ENCODE results near the gene STAP2. TPM values are rescaled to one million over a fixed set of nuclear protein-coding genes. Genes with fewer than 3 reads are reported as not detected.

The STAP2 gene, protein sequence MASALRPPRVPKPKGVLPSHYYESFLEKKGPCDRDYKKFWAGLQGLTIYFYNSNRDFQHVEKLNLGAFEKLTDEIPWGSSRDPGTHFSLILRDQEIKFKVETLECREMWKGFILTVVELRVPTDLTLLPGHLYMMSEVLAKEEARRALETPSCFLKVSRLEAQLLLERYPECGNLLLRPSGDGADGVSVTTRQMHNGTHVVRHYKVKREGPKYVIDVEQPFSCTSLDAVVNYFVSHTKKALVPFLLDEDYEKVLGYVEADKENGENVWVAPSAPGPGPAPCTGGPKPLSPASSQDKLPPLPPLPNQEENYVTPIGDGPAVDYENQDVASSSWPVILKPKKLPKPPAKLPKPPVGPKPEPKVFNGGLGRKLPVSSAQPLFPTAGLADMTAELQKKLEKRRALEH
- total RNA-seq (2022) (14.8 and 20.3 TPM in 2 replicates), Bru-seq, nascent RNA (percentile 31 among the genes with signal in this experiment), BruChase-seq, experiment 1, labeled RNA remaining after a 6-hour chase (percentile 42 among the genes with signal in this experiment), BruChase-seq, experiment 2, labeled RNA remaining after a 2-hour chase (percentile 33 among the genes with signal in this experiment)
- long read RNA-seq, transcript STAP2-206 (13 exons, 1,508 nt) = minor isoform, 6 of 34 reads
- long read RNA-seq, transcript STAP2-201 (13 exons, 1,426 nt) = major isoform, 19 of 34 reads
- long read RNA-seq, partial matches to known transcripts = 1 of 34 reads
- long read RNA-seq, other reads (novel, unspliced or antisense) = 8 of 34 reads

DNA sequence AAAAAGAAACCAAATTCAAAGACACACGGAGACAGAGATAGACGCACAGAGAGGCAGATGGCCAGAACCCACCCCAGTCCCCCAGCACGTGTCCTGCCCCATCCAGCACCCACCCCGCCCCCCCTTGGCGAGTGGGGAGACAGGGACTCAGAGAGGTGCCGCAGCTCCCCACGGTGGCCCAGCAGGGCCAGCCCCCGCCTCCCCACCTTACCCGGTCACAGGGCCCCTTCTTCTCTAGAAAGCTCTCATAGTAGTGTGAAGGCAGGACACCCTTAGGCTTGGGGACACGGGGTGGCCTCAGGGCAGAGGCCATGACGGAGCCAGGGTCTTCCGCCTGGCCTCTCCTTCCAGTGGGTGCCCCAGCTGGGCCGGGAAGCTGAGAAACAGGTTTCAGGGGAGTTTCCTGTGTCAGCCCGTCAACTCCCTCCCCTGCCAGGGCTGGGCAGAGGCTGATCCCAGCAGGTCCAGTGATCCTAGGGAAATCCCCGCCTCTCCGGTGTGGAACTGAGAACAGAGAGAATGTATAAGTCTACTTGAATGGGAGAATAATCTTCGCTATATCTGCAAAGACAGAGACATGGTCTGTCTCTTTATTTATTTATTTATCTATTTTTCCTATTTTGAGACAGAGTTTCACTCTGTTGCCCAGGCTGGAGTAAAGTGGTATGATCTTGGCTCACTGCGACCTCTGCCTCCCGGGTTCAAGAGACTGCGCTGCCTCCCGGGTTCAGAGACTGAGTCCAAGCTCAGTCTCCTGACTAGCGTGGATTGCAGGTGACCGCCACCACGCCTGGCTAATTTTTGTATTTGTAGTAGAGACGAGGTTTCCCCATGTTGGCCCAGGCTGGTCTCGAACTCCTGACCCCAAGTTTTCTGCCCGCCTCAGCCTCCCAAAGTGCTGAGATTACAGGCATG, at the start of gene STAP2:
Gene STAP2 (minus strand): TSS at position 387 of the 915 bp plus-strand sequence. CDS start 74 bp downstream, at position 313.
- intact Hi-C loops (cut with micrococcal nuclease) = no loop called here
- peak; percentile 52 for DNase-seq (ENCODE audit: unreplicated experiment)
- peak within 1 kb of the TSS; percentile 82 for H3K27ac Mint-ChIP-seq (ENCODE audit: low read depth, unreplicated experiment)
- BruUV-seq (replicated peaks) = no TSS peak
- no peaks in the 10 kb centered on the region for H3K27me3 Mint-ChIP-seq (ENCODE audit: insufficient read depth, unreplicated experiment)
- peaks cover 10% of the 10 kb centered on the region for H3K4me1 Mint-ChIP-seq (ENCODE audit: insufficient read depth, unreplicated experiment)
- H3K9me3 Mint-ChIP-seq (ENCODE audit: unreplicated experiment) = peaks cover 15% of the 10 kb centered on the region
- CTCF ChIA-PET = interaction anchor here (0.6 to 3.1 kb wide), 6 partner anchors 14 to 72 kb away, joined by 3 to 20 read pairs (median 3); no protein-coding TSS in a partner anchor
- H3K36me3 Mint-ChIP-seq (ENCODE audit: insufficient read depth, unreplicated experiment) = peaks cover 15% of the 10 kb centered on the region
- peak within 1 kb of the TSS; percentile 82 for H3K4me3 Mint-ChIP-seq (ENCODE audit: unreplicated experiment)
- TF ChIP-seq, protein P1, sequence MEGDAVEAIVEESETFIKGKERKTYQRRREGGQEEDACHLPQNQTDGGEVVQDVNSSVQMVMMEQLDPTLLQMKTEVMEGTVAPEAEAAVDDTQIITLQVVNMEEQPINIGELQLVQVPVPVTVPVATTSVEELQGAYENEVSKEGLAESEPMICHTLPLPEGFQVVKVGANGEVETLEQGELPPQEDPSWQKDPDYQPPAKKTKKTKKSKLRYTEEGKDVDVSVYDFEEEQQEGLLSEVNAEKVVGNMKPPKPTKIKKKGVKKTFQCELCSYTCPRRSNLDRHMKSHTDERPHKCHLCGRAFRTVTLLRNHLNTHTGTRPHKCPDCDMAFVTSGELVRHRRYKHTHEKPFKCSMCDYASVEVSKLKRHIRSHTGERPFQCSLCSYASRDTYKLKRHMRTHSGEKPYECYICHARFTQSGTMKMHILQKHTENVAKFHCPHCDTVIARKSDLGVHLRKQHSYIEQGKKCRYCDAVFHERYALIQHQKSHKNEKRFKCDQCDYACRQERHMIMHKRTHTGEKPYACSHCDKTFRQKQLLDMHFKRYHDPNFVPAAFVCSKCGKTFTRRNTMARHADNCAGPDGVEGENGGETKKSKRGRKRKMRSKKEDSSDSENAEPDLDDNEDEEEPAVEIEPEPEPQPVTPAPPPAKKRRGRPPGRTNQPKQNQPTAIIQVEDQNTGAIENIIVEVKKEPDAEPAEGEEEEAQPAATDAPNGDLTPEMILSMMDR (IDR thresholded peaks at IDR 0.05; ENCODE audit: unreplicated experiment) = no peak
- POLR2A ChIA-PET = interaction anchor here (0.5 to 1.5 kb wide), 14 partner anchors 19 to 403 kb away, joined by 3 to 6 read pairs (median 3); partner anchors contain the start of genes CHAF1A, PIAS4 and YJU2

DNA sequence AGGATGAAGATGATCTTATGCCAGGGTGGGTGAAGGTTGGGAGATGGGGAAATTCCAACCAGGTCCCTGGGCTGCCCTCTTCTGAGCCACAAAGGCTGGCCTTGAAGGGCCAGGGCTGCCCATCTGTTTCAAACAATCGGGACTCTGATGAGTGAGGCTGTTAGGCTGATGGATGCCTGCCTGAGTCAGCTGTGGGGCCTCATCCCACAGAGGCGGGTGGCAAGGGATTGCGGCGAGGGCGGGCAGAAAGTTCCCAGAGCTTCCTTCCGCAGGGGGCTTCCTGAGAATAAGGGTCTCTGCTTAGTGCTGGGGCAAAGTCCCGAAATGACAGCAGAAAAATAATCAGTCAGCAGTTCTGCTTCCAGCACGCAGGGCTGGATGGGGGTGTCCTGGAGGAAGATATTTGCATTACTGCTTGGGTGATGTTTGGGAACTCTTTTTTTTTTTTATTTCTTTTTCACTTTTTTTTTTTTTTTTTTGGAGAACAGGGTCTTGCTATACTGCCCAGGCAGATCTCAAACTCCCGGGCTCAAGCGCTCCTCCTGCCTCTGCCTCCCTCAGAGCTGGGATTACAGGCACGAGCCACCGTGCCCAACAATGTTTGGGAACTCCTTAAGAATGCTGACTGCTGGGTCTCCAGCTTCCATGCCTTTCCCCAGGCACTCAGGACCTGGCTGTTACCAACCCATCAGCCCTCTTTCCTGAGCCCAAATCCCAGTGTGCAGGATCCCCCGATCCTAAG, 47.6 kb upstream of the STAP2 start:
- Mint-ChIP-seq H3K27ac (ENCODE audit: low read depth, unreplicated experiment) (no peak overlapping the region), H3K4me1 (ENCODE audit: insufficient read depth, unreplicated experiment) (peaks cover 33% of the 10 kb centered on the region), H3K4me3 (ENCODE audit: unreplicated experiment) (no peak overlapping the region), H3K27me3 (ENCODE audit: insufficient read depth, unreplicated experiment) (no peaks in the 10 kb centered on the region), H3K9me3 (ENCODE audit: unreplicated experiment) (no peaks in the 10 kb centered on the region), H3K36me3 (ENCODE audit: insufficient read depth, unreplicated experiment) (peaks cover 45% of the 10 kb centered on the region)
- no peak for DNase-seq (ENCODE audit: unreplicated experiment)
- intact Hi-C loops (cut with micrococcal nuclease) = no loop called here
- POLR2A ChIA-PET = interaction anchor here (1.5 kb wide), 1 partner anchor 14 kb away, joined by 5 read pairs; the partner anchor contains the start of gene SH3GL1
- BruUV-seq (replicated peaks) = no TSS peak
- TF ChIP-seq, protein P1 (IDR thresholded peaks at IDR 0.05; ENCODE audit: unreplicated experiment) = no peak
- CTCF ChIA-PET = no interaction called here

DNA sequence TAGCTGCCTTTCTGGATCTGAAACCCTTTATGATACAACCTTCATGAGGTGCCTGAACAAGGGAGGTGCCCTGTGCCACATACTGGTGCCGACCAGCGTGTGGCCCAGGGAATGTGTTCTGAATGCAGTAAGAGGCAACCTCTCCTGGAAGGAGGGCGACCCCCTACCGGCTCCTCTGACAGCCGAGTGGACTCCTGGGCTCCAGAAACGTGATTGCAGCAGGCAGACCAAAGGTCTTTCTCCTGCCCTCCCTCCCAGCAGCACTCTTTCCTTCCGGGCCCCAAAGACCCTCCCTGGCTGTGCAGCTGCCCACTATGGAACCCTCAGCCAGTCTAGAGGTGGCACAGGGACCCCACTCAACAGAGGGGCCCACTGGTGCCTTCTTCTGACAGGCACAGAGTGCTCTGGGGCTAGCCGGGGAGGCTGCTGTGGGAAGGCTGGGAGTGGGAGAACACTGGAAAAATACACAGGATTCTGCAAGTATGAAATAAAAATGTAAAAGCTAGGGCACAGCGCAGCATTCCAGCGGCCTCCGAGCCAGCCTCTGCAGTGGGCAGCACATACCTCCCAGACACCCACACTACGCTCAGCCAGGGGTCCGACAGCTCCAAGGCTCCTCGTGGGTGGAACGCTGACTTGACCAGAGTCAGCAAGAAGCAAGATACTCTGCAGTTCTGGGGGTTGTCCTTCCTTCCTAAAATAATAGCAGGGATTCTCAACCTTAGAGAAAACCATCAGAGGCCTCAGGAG, 46.8 kb upstream of the STAP2 start:
- no TSS peak for BruUV-seq (replicated peaks)
- H3K9me3 Mint-ChIP-seq (ENCODE audit: unreplicated experiment) = no peaks in the 10 kb centered on the region
- ChIA-PET POLR2A (interaction anchor here (0.6 to 1.5 kb wide), 2 partner anchors 15 to 49 kb away, joined by 4 to 5 read pairs; partner anchors contain the start of gene SH3GL1), CTCF (interaction anchor here (0.6 kb wide), 2 partner anchors 399 to 526 kb away, joined by 3 to 4 read pairs; no protein-coding TSS in a partner anchor)
- TF ChIP-seq, protein P1 (IDR thresholded peaks at IDR 0.05; ENCODE audit: unreplicated experiment) = no peak
- H3K36me3 Mint-ChIP-seq (ENCODE audit: insufficient read depth, unreplicated experiment) = peaks cover 40% of the 10 kb centered on the region
- H3K4me3 Mint-ChIP-seq (ENCODE audit: unreplicated experiment) = no peak overlapping the region
- intact Hi-C loops (cut with micrococcal nuclease) = no loop called here
- no peaks in the 10 kb centered on the region for H3K27me3 Mint-ChIP-seq (ENCODE audit: insufficient read depth, unreplicated experiment)
- H3K4me1 Mint-ChIP-seq (ENCODE audit: insufficient read depth, unreplicated experiment) = peaks cover 33% of the 10 kb centered on the region
- no peak for DNase-seq (ENCODE audit: unreplicated experiment)
- H3K27ac Mint-ChIP-seq (ENCODE audit: low read depth, unreplicated experiment) = no peak overlapping the region
